ENCODE results near the gene COLEC12.

DNA sequence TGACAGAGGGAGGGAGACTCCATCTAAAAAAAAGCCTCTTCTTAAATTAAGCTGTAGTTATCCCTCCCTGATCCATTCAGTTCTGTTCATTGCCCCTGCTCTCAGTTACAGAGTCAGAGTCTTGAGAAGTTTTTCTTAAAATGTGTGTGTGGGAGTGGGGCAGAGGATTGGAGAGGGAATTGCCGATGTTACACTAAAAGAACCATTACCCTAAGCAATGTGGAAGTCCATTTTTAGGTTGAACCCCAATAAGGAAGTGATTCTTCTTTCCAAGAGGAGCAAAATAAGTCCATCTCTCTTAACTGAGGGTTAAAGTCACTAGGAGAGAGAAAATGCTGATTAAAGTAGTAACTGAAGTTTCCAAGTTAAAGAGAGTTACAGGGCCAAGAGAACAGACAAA, 211.5 kb downstream of the COLEC12 start:
- TF ChIP-seq, protein P1, sequence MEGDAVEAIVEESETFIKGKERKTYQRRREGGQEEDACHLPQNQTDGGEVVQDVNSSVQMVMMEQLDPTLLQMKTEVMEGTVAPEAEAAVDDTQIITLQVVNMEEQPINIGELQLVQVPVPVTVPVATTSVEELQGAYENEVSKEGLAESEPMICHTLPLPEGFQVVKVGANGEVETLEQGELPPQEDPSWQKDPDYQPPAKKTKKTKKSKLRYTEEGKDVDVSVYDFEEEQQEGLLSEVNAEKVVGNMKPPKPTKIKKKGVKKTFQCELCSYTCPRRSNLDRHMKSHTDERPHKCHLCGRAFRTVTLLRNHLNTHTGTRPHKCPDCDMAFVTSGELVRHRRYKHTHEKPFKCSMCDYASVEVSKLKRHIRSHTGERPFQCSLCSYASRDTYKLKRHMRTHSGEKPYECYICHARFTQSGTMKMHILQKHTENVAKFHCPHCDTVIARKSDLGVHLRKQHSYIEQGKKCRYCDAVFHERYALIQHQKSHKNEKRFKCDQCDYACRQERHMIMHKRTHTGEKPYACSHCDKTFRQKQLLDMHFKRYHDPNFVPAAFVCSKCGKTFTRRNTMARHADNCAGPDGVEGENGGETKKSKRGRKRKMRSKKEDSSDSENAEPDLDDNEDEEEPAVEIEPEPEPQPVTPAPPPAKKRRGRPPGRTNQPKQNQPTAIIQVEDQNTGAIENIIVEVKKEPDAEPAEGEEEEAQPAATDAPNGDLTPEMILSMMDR (conservative IDR thresholded peaks at IDR 0.05; ENCODE audit: low read length): no peak
- no peak for TF ChIP-seq EZH2phosphoT487 (IDR thresholded peaks at IDR 0.05; ENCODE audit: borderline replicate concordance)
